K562 (cell line): ENCODE measurements around the gene TMEM181. TPM values are rescaled to one million over a fixed set of nuclear protein-coding genes. Genes with fewer than 3 reads are reported as not detected.

Source experiments
- ETV6 ChIP-seq, 3 experiments: fragments of 150-350 bp in 1 of 3; sonication (generic) in 1 of 3; formaldehyde crosslinking in 1 of 3; IDR thresholded peaks; 2 replicates each; pipeline versions ENCODE4 v1.6.1 to v1.8.0; 2014 to 2022; ENCODE audit warnings: borderline replicate concordance in 2 of 3, low read depth in 2 of 3, antibody characterized with exemption in 1 of 3, low read length in 1 of 3, mild to moderate bottlenecking in 1 of 3, missing genetic modification reagents in 1 of 3
- GTF3C2 ChIP-seq: IDR thresholded peaks from 3 replicates; pipeline ENCODE4 v1.6.1; 2011; ENCODE audit warnings: borderline replicate concordance, mild to moderate bottlenecking, moderate library complexity; ENCODE audit not compliant: insufficient read length; ENCODE audit errors: extremely low read depth
- MGA ChIP-seq: fragments of 450-650 bp; IDR thresholded peaks from 2 replicates; pipeline ENCODE4 v1.6.1; 2016; ENCODE audit warnings: mild to moderate bottlenecking, moderate library complexity
- ZBTB26 ChIP-seq: fragments of 450-650 bp; formaldehyde crosslinking; IDR thresholded peaks from 2 replicates; pipeline ENCODE4 v1.4.0; 2022; ENCODE audit warnings: missing genetic modification characterization
- polyA plus RNA-seq, 8 experiments: library from polyadenylated mRNA; depleted of rRNA in 4 of 8; stranded (reverse) in 5 of 8; unstranded in 3 of 8; fragments of >200 nt; fragmentation: Nextera tagmentation in 2 of 8; fragmentation: Illumina TruSeq in 1 of 8; extraction: Ambion mirVana in 2 of 8; extraction: Trizol in 1 of 8; gene quantifications; 2 replicates each; pipeline versions ENCODE4 v1.2.1 to v1.2.3, GENCODE V29; 2011 to 2014; ENCODE audit warnings: inconsistent platforms in 1 of 8, missing spikeins in 1 of 8
- total RNA-seq, 7 experiments: library from RNA; depleted of rRNA in 6 of 7; stranded (reverse); fragments of >200 nt in 6 of 7; fragmentation: Illumina TruSeq in 2 of 7; extraction: Trizol in 2 of 7; gene quantifications; 2 replicates each; pipeline versions ENCODE4 v1.2.1 to v1.2.3, GENCODE V29; 2011 to 2021; ENCODE audit warnings: low replicate concordance in 1 of 7

The TMEM181 gene
- total and polyA plus RNA-seq, 9 of the 15 experiments (the other 6 are each of a cell fraction or from before 2014, with no cell fraction given), result 5.6 to 27.2 (median 19.9) TPM

GRCh38 chr6:158536891-158537798 is 22.7 kb upstream of the TMEM181 start (continued):
- TF ChIP-seq ETV6 (IDR thresholded peaks at IDR 0.05; ENCODE audit: borderline replicate concordance in 1 of 2, low read depth in 2 of 2, low read length in 1 of 2), result no peak
- no peak for TF ChIP-seq ETV6 (CRISPR knock-in tag; IDR thresholded peaks at IDR 0.05; ENCODE audit: borderline replicate concordance)
- no peak for TF ChIP-seq GTF3C2
- TF ChIP-seq ZBTB26 (CRISPR knock-in tag), result no peak
- no peak for TF ChIP-seq MGA
